Karpas-422 (cell line): Measurements from ENCODE around the gene SLC25A26. TPM values are rescaled to one million over a fixed set of nuclear protein-coding genes. Genes with fewer than 3 reads are reported as not detected.

ENCODE experiments used
- DNase-seq: peaks from one replicate; pipeline ENCODE4 v3.0.0-alpha.2; 2015
- H2AFZ ChIP-seq: fragments of 200-600 bp; sonication (generic); 2 replicates; pipeline ENCODE4 v1.6.1; 2014; ENCODE audit warnings: antibody characterized with exemption, low read length, mixed read lengths
- H3K27ac ChIP-seq: fragments of 200-600 bp; sonication (generic); 2 replicates; pipeline ENCODE4 v1.5.1; 2014; ENCODE audit warnings: mild to moderate bottlenecking, low read length, moderate library complexity
- H3K27me3 ChIP-seq: fragments of 200-600 bp; sonication (generic); 2 replicates; pipeline ENCODE4 v1.6.1; 2014; ENCODE audit warnings: low read length, mixed read lengths
- H3K36me3 ChIP-seq: fragments of 200-600 bp; sonication (generic); 2 replicates; pipeline ENCODE4 v1.6.1; 2014; ENCODE audit warnings: low read length, mixed read lengths; ENCODE audit not compliant: insufficient read depth
- H3K4me1 ChIP-seq: fragments of 200-600 bp; sonication (generic); 2 replicates; pipeline ENCODE4 v1.6.1; 2014; ENCODE audit warnings: mild to moderate bottlenecking, low read length, mixed read lengths
- H3K4me2 ChIP-seq: fragments of 200-600 bp; sonication (generic); 2 replicates; pipeline ENCODE4 v1.6.1; 2014; ENCODE audit warnings: low read length, low read depth, mild to moderate bottlenecking; ENCODE audit not compliant: poor library complexity, severe bottlenecking
- H3K4me3 ChIP-seq: fragments of 200-600 bp; sonication (generic); 2 replicates; pipeline ENCODE4 v1.5.1; 2014; ENCODE audit warnings: mild to moderate bottlenecking, antibody characterized with exemption, low read length, mixed read lengths
- H3K79me2 ChIP-seq: fragments of 200-600 bp; sonication (generic); 2 replicates; pipeline ENCODE4 v1.6.1; 2014; ENCODE audit warnings: mild to moderate bottlenecking, low read length, mixed read lengths
- H3K9ac ChIP-seq: fragments of 200-600 bp; sonication (generic); 2 replicates; pipeline ENCODE4 v1.6.0; 2014; ENCODE audit warnings: low read length
- H3K9me2 ChIP-seq: fragments of 200-600 bp; sonication (generic), shearing (Covaris generic); replicated peaks from 2 replicates; pipeline ENCODE4 v1.6.0; 2014; ENCODE audit warnings: mild to moderate bottlenecking, low read length, moderate library complexity; ENCODE audit not compliant: insufficient read depth
- H3K9me3 ChIP-seq: fragments of 300-700, 200-600 bp; sonication (generic); 2 replicates; pipeline ENCODE4 v1.6.1; 2014; ENCODE audit warnings: low read length, mixed read lengths
- H4K20me1 ChIP-seq: fragments of 200-600 bp; sonication (generic); 2 replicates; pipeline ENCODE4 v1.6.1; 2014; ENCODE audit warnings: mild to moderate bottlenecking, antibody characterized with exemption, low read length, low read depth; ENCODE audit not compliant: insufficient read depth
- total RNA-seq: library from RNA; depleted of rRNA; stranded (reverse); fragments of >200 nt; shearing (Covaris generic); gene quantifications from 2 replicates; pipeline ENCODE4 v1.2.3, GENCODE V29; 2014; ENCODE audit warnings: low replicate concordance

The SLC25A26 gene
- total RNA-seq, 1 experiment from 2014 or later: 23.2 TPM

DNA sequence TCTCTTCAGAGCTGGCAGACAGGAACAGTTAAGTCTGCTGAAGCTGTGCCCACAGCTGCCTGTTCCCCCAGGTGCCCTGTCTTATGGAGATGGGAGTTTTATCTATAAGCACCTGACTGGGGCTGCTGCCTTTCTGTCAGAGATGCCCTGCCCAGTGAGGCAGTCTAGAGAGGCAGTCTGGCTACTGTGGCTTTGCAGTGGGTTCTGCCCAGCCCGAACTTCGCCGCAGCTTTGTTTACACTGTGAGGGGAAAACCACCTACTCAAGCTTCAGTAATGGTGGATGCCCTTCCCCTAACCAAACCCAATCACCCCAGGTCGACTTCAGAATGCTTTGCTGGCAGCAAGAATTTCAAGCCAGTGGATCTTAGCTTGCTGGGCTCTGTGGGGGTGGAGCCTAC lies 91.2 kb downstream of the SLC25A26 start:
- Histone ChIP-seq H3K4me3 (no peak overlapping the region), H3K27ac (no peak overlapping the region), H3K4me1 (no peaks in the 10 kb centered on the region), H3K4me2 (no peak overlapping the region), H3K9me2 (no peaks in the 10 kb centered on the region), H3K9me3 (no peaks in the 10 kb centered on the region), H2AFZ (no peak overlapping the region), H3K79me2 (no peaks in the 10 kb centered on the region), H3K36me3 (no peaks in the 10 kb centered on the region), H3K27me3 (no peaks in the 10 kb centered on the region), H4K20me1 (peaks cover 13% of the 10 kb centered on the region), H3K9ac (no peak overlapping the region)
- DNase-seq: no peak

DNA sequence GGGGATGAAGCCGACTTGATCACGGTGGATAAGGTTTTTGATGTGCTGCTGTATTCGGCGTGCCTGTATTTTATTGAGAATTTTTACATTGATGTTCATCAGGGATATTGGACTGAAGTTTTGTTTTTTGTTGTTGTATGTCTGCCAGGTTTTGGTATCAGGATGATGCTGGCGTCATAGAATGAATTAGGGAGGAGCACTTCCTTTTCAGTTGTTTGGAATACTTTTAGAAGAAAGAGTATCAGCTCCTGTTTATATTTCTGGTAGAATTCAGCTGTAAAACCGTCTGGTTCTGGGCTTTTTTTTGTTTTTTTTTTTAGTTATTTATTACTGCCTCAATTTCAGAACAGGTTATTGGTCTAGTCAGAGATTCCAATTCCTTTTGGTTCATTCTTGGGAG lies 93.7 kb downstream of the SLC25A26 start:
- no peak overlapping the region for H3K4me2 ChIP-seq
- no peak overlapping the region for H3K27ac ChIP-seq
- DNase-seq: no peak
- H3K4me1 ChIP-seq: no peaks in the 10 kb centered on the region
- H4K20me1 ChIP-seq: peaks cover 25% of the 10 kb centered on the region
- no peak overlapping the region for H3K4me3 ChIP-seq
- H3K9me3 ChIP-seq: no peaks in the 10 kb centered on the region
- no peaks in the 10 kb centered on the region for H3K9me2 ChIP-seq
- H2AFZ ChIP-seq: no peak overlapping the region
- no peaks in the 10 kb centered on the region for H3K27me3 ChIP-seq
- H3K9ac ChIP-seq: no peak overlapping the region
- no peaks in the 10 kb centered on the region for H3K79me2 ChIP-seq
- H3K36me3 ChIP-seq: no peaks in the 10 kb centered on the region

DNA sequence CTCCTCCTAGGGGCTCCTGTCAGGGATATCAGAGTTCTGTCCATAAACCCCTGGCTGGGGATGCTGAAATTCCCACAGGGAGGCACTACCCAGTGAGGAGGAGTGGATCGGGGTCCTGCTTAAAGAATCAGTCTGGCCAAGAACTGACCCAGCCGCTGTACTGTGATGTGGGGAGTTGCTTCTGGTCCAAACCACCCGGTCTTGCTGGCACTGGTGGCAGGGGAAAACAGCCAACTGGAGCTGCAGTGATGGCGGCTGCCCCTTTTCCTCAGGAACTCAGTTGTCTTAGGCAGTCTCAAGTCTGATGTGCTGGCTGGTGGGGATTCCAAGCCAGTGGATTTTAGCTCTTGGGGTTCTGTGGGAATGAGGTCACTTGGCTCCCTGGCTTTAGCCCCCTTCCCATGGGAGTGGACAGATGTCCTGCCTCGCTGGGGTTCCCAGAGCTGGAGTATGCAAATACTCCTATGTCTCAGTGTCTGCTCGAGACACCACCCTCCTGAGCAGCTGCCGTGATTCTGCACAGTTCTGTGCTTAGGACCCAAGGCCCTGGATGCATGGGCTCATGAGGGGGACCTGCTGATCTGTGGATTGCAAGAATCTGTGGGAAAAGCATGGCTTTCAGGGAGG lies 97.1 kb downstream of the SLC25A26 start:
- Histone ChIP-seq H2AFZ (no peak overlapping the region), H3K79me2 (no peaks in the 10 kb centered on the region), H4K20me1 (peaks cover 28% of the 10 kb centered on the region), H3K9ac (no peak overlapping the region), H3K9me2 (no peaks in the 10 kb centered on the region), H3K36me3 (no peaks in the 10 kb centered on the region), H3K27ac (no peak overlapping the region), H3K4me2 (no peak overlapping the region), H3K27me3 (no peaks in the 10 kb centered on the region), H3K4me1 (peaks cover 4% of the 10 kb centered on the region; the same call in 1 of the 2 replicates), H3K9me3 (no peaks in the 10 kb centered on the region), H3K4me3 (no peak overlapping the region)
- DNase-seq: no peak

DNA sequence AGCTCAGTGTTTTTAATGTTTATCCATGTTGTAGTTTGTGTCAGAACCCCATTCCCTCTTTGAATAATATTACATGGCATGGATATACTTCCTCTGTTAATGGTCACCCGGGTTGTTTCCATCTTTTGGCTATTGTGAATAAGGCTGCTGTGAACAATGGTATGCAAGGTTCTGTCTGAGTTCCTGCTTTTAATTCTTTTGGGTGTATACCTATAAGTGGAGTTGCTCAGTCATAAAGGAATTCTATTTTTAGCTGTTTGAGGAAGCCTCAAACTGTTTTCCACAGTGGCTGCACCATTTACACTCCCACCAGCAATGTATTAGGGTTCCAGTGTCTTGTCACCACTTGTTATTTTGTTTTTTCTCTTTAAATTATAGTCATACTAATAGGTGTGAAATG lies 99.6 kb downstream of the SLC25A26 start:
- H3K79me2 ChIP-seq: no peaks in the 10 kb centered on the region
- H3K4me3 ChIP-seq: no peak overlapping the region
- no peak overlapping the region for H3K4me2 ChIP-seq
- no peaks in the 10 kb centered on the region for H3K9me2 ChIP-seq
- no peak overlapping the region for H3K27ac ChIP-seq
- no peaks in the 10 kb centered on the region for H3K27me3 ChIP-seq
- DNase-seq: no peak
- no peak overlapping the region for H2AFZ ChIP-seq
- no peaks in the 10 kb centered on the region for H3K36me3 ChIP-seq
- peaks cover 25% of the 10 kb centered on the region for H4K20me1 ChIP-seq
- no peak overlapping the region for H3K9ac ChIP-seq
- peaks cover 4% of the 10 kb centered on the region; the same call in 1 of the 2 replicates for H3K4me1 ChIP-seq
- no peaks in the 10 kb centered on the region for H3K9me3 ChIP-seq

DNA sequence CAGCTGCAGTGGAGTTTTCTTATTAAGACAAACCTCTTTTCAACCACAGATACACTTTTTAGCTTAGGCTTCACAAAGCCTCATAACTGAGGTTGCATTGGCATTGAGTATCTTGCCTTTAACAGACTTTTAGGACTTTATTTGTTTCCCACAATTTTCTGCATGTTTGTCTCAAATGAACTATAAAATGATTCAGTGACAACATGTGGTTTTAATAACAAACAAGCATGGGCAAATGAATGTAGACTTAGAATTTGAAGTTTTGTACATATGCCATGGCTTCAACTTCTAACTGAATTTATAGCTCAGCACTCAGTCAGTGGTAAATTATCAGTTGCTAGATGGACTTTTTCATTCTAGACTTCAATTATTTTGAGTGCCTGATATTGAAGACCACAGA lies 101.6 kb downstream of the SLC25A26 start:
- no peak overlapping the region for H3K9ac ChIP-seq
- H2AFZ ChIP-seq: no peak overlapping the region
- H3K27ac ChIP-seq: no peak overlapping the region
- H3K79me2 ChIP-seq: no peaks in the 10 kb centered on the region
- no peak for DNase-seq
- no peaks in the 10 kb centered on the region for H3K27me3 ChIP-seq
- no peak overlapping the region for H3K4me2 ChIP-seq
- H4K20me1 ChIP-seq: peaks cover 23% of the 10 kb centered on the region; the same call in 1 of the 2 replicates
- H3K4me3 ChIP-seq: no peak overlapping the region
- H3K4me1 ChIP-seq: peaks cover 4% of the 10 kb centered on the region; the same call in 1 of the 2 replicates
- no peaks in the 10 kb centered on the region for H3K36me3 ChIP-seq
- H3K9me3 ChIP-seq: no peaks in the 10 kb centered on the region
- no peaks in the 10 kb centered on the region for H3K9me2 ChIP-seq

DNA sequence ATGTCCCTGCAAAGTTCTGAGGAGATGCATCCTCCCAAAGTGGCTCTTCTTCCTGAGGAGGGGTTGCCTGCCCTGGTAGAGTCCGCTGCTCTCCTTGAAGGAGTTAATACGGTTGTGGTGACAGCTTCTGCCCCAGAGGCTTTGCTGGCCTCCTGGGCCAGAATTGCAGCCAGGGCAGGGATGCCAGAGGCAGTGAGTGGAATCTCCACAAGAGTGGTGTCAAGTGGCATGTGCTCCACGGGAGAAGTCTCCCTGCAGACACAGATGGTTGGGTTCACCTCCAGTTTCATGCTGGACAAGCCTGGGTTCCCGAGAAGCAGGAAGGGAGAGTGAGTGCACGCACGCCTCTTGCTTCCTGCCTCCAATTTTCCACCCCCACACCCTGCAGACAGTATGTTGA lies 105.5 kb downstream of the SLC25A26 start:
- H4K20me1 ChIP-seq: peaks cover 21% of the 10 kb centered on the region; the same call in 1 of the 2 replicates
- H3K27ac ChIP-seq: no peak overlapping the region
- no peaks in the 10 kb centered on the region for H3K4me1 ChIP-seq
- no peaks in the 10 kb centered on the region for H3K36me3 ChIP-seq
- no peaks in the 10 kb centered on the region for H3K9me3 ChIP-seq
- H3K27me3 ChIP-seq: no peaks in the 10 kb centered on the region
- no peaks in the 10 kb centered on the region for H3K9me2 ChIP-seq
- H3K79me2 ChIP-seq: no peaks in the 10 kb centered on the region
- no peak overlapping the region for H2AFZ ChIP-seq
- H3K4me2 ChIP-seq: no peak overlapping the region
- H3K4me3 ChIP-seq: no peak overlapping the region
- no peak overlapping the region for H3K9ac ChIP-seq
- no peak for DNase-seq

DNA sequence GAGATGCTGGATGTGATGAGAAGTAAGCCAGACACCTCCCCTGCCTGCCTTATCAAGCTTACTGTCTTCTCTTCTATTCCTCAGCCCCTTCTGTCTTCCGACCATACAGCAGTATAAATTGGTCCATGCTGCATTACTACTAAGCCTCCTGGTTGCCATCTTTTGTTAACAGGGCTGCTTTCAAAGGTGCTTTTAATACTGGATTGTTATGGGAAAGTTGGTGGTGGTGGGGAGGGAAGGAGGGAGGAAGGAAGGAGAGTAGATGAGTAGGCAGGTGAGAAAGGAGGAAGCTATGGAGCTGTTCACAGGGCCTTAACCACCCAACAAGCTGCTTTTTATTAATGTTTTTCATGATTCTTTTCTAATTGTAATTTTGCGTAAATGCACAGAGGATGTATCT lies 114.9 kb downstream of the SLC25A26 start:
- no peaks in the 10 kb centered on the region for H3K27me3 ChIP-seq

DNA sequence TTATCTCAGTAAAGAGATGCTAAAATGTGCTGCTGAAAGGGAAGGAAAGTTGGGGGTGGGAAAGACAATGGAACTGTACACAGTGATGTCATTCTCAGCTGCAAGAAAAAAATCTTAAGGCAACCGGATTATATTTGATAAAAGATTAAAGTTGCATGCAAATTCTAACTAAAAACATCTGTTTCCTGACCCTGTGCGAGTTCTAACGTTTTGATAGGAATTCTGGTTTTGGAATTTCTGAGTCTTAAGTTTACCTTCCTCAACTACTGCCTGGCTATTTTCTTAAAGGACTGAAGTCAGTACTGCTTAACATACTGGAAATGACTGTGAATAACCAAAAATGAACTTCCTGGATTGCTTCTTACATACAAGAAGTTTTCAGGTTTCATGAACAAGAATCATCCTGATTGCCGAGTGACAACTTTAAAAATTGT lies 115.5 kb downstream of the SLC25A26 start:
- Histone ChIP-seq H3K4me1 (no peaks in the 10 kb centered on the region), H3K36me3 (no peaks in the 10 kb centered on the region), H3K27ac (no peak overlapping the region), H3K27me3 (no peaks in the 10 kb centered on the region), H4K20me1 (peaks cover 26% of the 10 kb centered on the region), H3K4me2 (no peak overlapping the region), H3K4me3 (no peak overlapping the region), H2AFZ (no peak overlapping the region), H3K9ac (no peak overlapping the region), H3K9me2 (no peaks in the 10 kb centered on the region), H3K79me2 (no peaks in the 10 kb centered on the region), H3K9me3 (no peaks in the 10 kb centered on the region)
- no peak for DNase-seq

More for the DNA sequence above, 114.9 kb downstream of the SLC25A26 start:
- peaks cover 29% of the 10 kb centered on the region for H4K20me1 ChIP-seq
- no peak overlapping the region for H2AFZ ChIP-seq
- no peaks in the 10 kb centered on the region for H3K9me3 ChIP-seq
- no peaks in the 10 kb centered on the region for H3K9me2 ChIP-seq
- no peak overlapping the region for H3K4me3 ChIP-seq
- DNase-seq: no peak
- H3K4me2 ChIP-seq: no peak overlapping the region
- no peaks in the 10 kb centered on the region for H3K4me1 ChIP-seq
- H3K27ac ChIP-seq: no peak overlapping the region
- H3K79me2 ChIP-seq: no peaks in the 10 kb centered on the region
- H3K9ac ChIP-seq: no peak overlapping the region
- no peaks in the 10 kb centered on the region for H3K36me3 ChIP-seq
